Endothelial cell of umbilical vein (primary cell): Measurements from ENCODE around the gene ARHGAP45. TPM values are rescaled to one million over a fixed set of nuclear protein-coding genes. Genes with fewer than 3 reads are reported as not detected.

Source experiments
- BruUV-seq: library from RNA; stranded (reverse); fragments of 400-500 nt; replicated peaks from 2 replicates; lab custom pipeline; 2021; lab: Mats Ljungman, UMichigan
- CTCF ChIA-PET: fragments of 300-600, 350-600 bp; sonication (Branson Sonifier 250); formaldehyde crosslinking; loops from one replicate; lab custom pipeline; 2021; ENCODE audit warnings: antibody characterized with exemption, inconsistent platforms; lab: Charles Lee
- POLR2A ChIA-PET: fragments of 300-600, 350-600 bp; sonication (Branson Sonifier 250); formaldehyde crosslinking; loops from one replicate; lab custom pipeline; 2021; ENCODE audit warnings: antibody characterized with exemption, inconsistent platforms; lab: Charles Lee
- DNase-seq: peaks from one replicate; pipeline ENCODE4 v3.0.0-alpha.2; 2011; ENCODE audit warnings: low read depth, low spot score
- FAIRE-seq: peaks from 2 replicates; lab custom pipeline; 2011; peaks lifted over from hg19 to GRCh38; lab: Jason Lieb, UNC
- H2AFZ ChIP-seq: 2 replicates; pipeline ENCODE4 v1.6.0; 2012; ENCODE audit warnings: low read depth, low read length, control low read depth, inconsistent platforms
- H3K27ac ChIP-seq: 2 replicates; pipeline ENCODE4 v1.5.1; 2011; ENCODE audit warnings: low read depth, mild to moderate bottlenecking, control low read depth, low read length, moderate library complexity; ENCODE audit not compliant: insufficient read depth
- H3K27me3 ChIP-seq, 2 experiments: 2 replicates each; pipeline versions ENCODE4 v1.6.0 to v1.6.1; 2011; ENCODE audit warnings: low read length in 2 of 2, mixed read lengths in 1 of 2; ENCODE audit not compliant: control insufficient read depth in 2 of 2, insufficient read depth in 2 of 2
- H3K36me3 ChIP-seq, 2 experiments: 2 replicates in 1 of 2; 3 replicates in 1 of 2; pipeline ENCODE4 v1.5.1; 2011; ENCODE audit warnings: low read length in 2 of 2, mild to moderate bottlenecking in 1 of 2, moderate library complexity in 1 of 2; ENCODE audit not compliant: control insufficient read depth in 2 of 2, insufficient read depth in 2 of 2; ENCODE audit errors: extremely low read depth in 1 of 2
- H3K4me1 ChIP-seq: 3 replicates; pipeline ENCODE4 v1.5.1; 2011; ENCODE audit warnings: mild to moderate bottlenecking, low read length; ENCODE audit not compliant: control insufficient read depth, insufficient read depth; ENCODE audit errors: extremely low read depth
- H3K4me2 ChIP-seq: 2 replicates; pipeline ENCODE4 v1.6.1; 2011; ENCODE audit warnings: low read length, control low read depth, mixed read lengths; ENCODE audit not compliant: insufficient read depth
- H3K4me3 ChIP-seq, 3 experiments: fragments of 200-600 bp in 1 of 3; sonication (generic), shearing (Covaris generic) in 1 of 3; replicated peaks in 1 of 3; 2 replicates each; pipeline ENCODE4 v1.5.1; 2011 to 2016; ENCODE audit warnings: control low read depth in 3 of 3, low read length in 3 of 3, mild to moderate bottlenecking in 2 of 3, inconsistent platforms in 1 of 3, low read depth in 1 of 3, moderate library complexity in 1 of 3; ENCODE audit not compliant: insufficient read depth in 1 of 3
- H3K79me2 ChIP-seq: 2 replicates; pipeline ENCODE4 v1.6.0; 2012; ENCODE audit warnings: low read length, inconsistent platforms; ENCODE audit not compliant: control insufficient read depth, insufficient read depth
- H3K9ac ChIP-seq: replicated peaks from 2 replicates; pipeline ENCODE3; 2011; ENCODE audit warnings: low read length, control low read depth; ENCODE audit not compliant: insufficient read depth; ENCODE audit errors: extremely low read depth
- H3K9me1 ChIP-seq: replicated peaks from 3 replicates; pipeline ENCODE4 v1.6.0; 2011; ENCODE audit warnings: mild to moderate bottlenecking, low read length; ENCODE audit not compliant: control insufficient read depth, insufficient read depth; ENCODE audit errors: extremely low read depth
- H3K9me3 ChIP-seq: replicated peaks from 2 replicates; pipeline ENCODE4 v1.5.1; 2012; ENCODE audit warnings: low read length, inconsistent platforms; ENCODE audit not compliant: control insufficient read depth, insufficient read depth
- H4K20me1 ChIP-seq: replicated peaks from 2 replicates; pipeline ENCODE3; 2011; ENCODE audit warnings: mild to moderate bottlenecking, low read length; ENCODE audit not compliant: control insufficient read depth, insufficient read depth; ENCODE audit errors: extremely low read depth
- EZH2 ChIP-seq: IDR thresholded peaks from 2 replicates; pipeline ENCODE4 v1.6.1; 2012; ENCODE audit warnings: borderline replicate concordance, low read depth, mild to moderate bottlenecking, moderate library complexity, low read length, inconsistent platforms; ENCODE audit not compliant: severe bottlenecking
- FOS ChIP-seq: IDR thresholded peaks from 2 replicates; pipeline ENCODE4 v1.6.1; 2011; ENCODE audit warnings: mild to moderate bottlenecking, low read length, moderate library complexity, borderline replicate concordance; ENCODE audit not compliant: insufficient read depth
- GATA2 ChIP-seq: IDR thresholded peaks from 2 replicates; pipeline ENCODE4 v1.7.0; 2011; ENCODE audit warnings: low read depth, mild to moderate bottlenecking, moderate library complexity, mixed read lengths, low read length; ENCODE audit not compliant: insufficient read length, insufficient read depth
- JUN ChIP-seq: IDR thresholded peaks from 2 replicates; pipeline ENCODE4 v1.6.1; 2011; ENCODE audit warnings: borderline replicate concordance, low read depth; ENCODE audit not compliant: insufficient read length, insufficient read depth
- MYC ChIP-seq: IDR thresholded peaks from one replicate; pipeline ENCODE4 v1.6.1; 2011; ENCODE audit warnings: mild to moderate bottlenecking, low read depth, low read length
- POLR2A ChIP-seq: IDR thresholded peaks from 2 replicates; pipeline ENCODE4 v1.6.1; 2012; ENCODE audit warnings: low read depth, mild to moderate bottlenecking, control low read depth, low read length
- POLR2AphosphoS5 ChIP-seq: IDR thresholded peaks from 2 replicates; pipeline ENCODE4 v1.6.1; 2012; ENCODE audit warnings: low read depth, mild to moderate bottlenecking, control low read depth, low read length, moderate library complexity; ENCODE audit not compliant: insufficient read depth
- dilution Hi-C: fragments of 300-500 bp; cut with MboI; formaldehyde crosslinking; loops from one replicate; pipeline ENCODE4 v1.15.0; 2019; ENCODE audit warnings: low sequenced_read_pairs; ENCODE audit not compliant: extremely low pct_ligation_motif_present
- intact Hi-C: fragments of 100-400 bp; cut with micrococcal nuclease; formaldehyde crosslinking; loops from one replicate; pipeline ENCODE4 v1.10.0; 2022
- polyA plus RNA-seq, 4 experiments: library from polyadenylated mRNA; depleted of rRNA in 3 of 4; stranded (reverse) in 3 of 4; unstranded in 1 of 4; fragments of >200 nt; gene quantifications; 2 replicates each; pipeline versions ENCODE4 v1.2.1 to v1.2.3, GENCODE V29; 2011 to 2012; ENCODE audit warnings: missing spikeins in 1 of 4
- total RNA-seq: library from RNA; stranded (reverse); gene quantifications from 2 replicates; pipeline ENCODE4 v1.2.3, GENCODE V29; 2021
- TF ChIP-seq, protein P1 (sequence below): IDR thresholded peaks from 2 replicates; pipeline ENCODE4 v1.6.1; 2011; ENCODE audit not compliant: insufficient read depth, insufficient read length
- TF ChIP-seq, protein P2 (sequence below), 2 donors: IDR thresholded peaks; 1 replicate in 1 of 2; 2 replicates in 1 of 2; pipeline ENCODE4 v1.5.1; 2011; ENCODE audit warnings: low read length in 2 of 2, mild to moderate bottlenecking in 2 of 2, moderate library complexity in 2 of 2, control low read depth in 1 of 2, inconsistent platforms in 1 of 2, low read depth in 1 of 2; ENCODE audit not compliant: insufficient read depth in 1 of 2; ENCODE audit errors: extremely low read depth in 1 of 2

Gene ARHGAP45
- total and polyA plus RNA-seq, 2 donors (not counting 3 experiments of a cell fraction or from before 2014, with no cell fraction given) = 7.5 to 10.4 TPM

DNA sequence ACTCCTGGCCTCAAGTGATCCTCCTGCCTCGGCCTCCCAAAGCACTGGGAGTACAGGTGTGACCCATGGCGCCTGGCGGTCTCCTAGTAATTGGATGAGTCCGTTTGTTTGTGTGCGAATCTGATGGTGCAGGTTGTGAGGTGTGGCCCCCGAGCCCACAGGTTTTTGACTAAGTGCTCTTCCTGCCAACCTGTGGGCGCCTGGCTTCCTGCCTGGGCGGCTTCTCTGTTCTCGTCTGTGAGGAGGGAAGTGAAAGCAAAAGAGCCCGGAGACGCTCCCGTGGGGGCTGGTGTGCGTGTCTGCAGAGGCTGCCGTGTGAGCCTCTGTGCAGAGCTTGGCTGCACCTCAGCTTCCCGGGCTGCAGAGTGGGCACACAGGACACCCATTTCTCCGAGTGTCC lies 10.0 kb downstream of the ARHGAP45 start:
- POLR2A ChIA-PET = no interaction called here
- CTCF ChIA-PET = interaction anchor here (0.6 to 2.4 kb wide), 2 partner anchors 12 to 16 kb away, joined by 3 to 6 read pairs; no protein-coding TSS in a partner anchor

More for the DNA sequence above, 10.0 kb downstream of the ARHGAP45 start:
- H3K4me3 ChIP-seq = no peak overlapping the region
- no peaks in the 10 kb centered on the region for H4K20me1 ChIP-seq
- no peaks in the 10 kb centered on the region for H3K9me3 ChIP-seq
- DNase-seq (no peak), FAIRE-seq (no peak)
- no peaks in the 10 kb centered on the region for H3K36me3 ChIP-seq
- no peak overlapping the region for H3K27ac ChIP-seq
- TF ChIP-seq POLR2A (no peak), MYC (no peak), FOS (no peak), EZH2 (no peak), POLR2AphosphoS5 (no peak), JUN (no peak), GATA2 (no peak)
- TF ChIP-seq, protein P1, sequence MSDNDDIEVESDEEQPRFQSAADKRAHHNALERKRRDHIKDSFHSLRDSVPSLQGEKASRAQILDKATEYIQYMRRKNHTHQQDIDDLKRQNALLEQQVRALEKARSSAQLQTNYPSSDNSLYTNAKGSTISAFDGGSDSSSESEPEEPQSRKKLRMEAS = no peak
- TF ChIP-seq, protein P2, sequence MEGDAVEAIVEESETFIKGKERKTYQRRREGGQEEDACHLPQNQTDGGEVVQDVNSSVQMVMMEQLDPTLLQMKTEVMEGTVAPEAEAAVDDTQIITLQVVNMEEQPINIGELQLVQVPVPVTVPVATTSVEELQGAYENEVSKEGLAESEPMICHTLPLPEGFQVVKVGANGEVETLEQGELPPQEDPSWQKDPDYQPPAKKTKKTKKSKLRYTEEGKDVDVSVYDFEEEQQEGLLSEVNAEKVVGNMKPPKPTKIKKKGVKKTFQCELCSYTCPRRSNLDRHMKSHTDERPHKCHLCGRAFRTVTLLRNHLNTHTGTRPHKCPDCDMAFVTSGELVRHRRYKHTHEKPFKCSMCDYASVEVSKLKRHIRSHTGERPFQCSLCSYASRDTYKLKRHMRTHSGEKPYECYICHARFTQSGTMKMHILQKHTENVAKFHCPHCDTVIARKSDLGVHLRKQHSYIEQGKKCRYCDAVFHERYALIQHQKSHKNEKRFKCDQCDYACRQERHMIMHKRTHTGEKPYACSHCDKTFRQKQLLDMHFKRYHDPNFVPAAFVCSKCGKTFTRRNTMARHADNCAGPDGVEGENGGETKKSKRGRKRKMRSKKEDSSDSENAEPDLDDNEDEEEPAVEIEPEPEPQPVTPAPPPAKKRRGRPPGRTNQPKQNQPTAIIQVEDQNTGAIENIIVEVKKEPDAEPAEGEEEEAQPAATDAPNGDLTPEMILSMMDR (IDR thresholded peaks at IDR 0.05; ENCODE audit: extremely low read depth in 1 of 2, insufficient read depth in 1 of 2, low read depth in 1 of 2, low read length in 2 of 2) = no peak
- H3K27me3 ChIP-seq = no peaks in the 10 kb centered on the region
- H3K9ac ChIP-seq = no peak overlapping the region
- dilution Hi-C loops (no loop called here), intact Hi-C loops (no loop called here)
- H3K4me2 ChIP-seq = no peak overlapping the region
- no peaks in the 10 kb centered on the region for H3K9me1 ChIP-seq
- no peaks in the 10 kb centered on the region for H3K4me1 ChIP-seq
- no peaks in the 10 kb centered on the region for H3K79me2 ChIP-seq
- no TSS peak for BruUV-seq
- no peak overlapping the region for H2AFZ ChIP-seq
